Measurements from ENCODE around the gene ELN.

- no peak for TF ChIP-seq EZH2 (IDR thresholded peaks at IDR 0.05; ENCODE audit: borderline replicate concordance, insufficient read depth, low read depth, low read length, poor library complexity, severe bottlenecking)
- TF ChIP-seq CTCF (IDR thresholded peaks at IDR 0.05): no peak
These were observed 32.0 kb downstream of the ELN start for GRCh38 chr7:74059681-74060588.
